K562 (cell line): Measurements from ENCODE around the gene FANCC. TPM values are rescaled to one million over a fixed set of nuclear protein-coding genes. Genes with fewer than 3 reads are reported as not detected.

Experiments used
- ATAC-seq: fragments of 200-7000 bp; cut with Tn5 transposase; 3 replicates; pipeline ENCODE4 v1.9.1; 2020; ENCODE audit warnings: moderate library complexity
- BruUV-seq: library from RNA; stranded (reverse); fragments of 400-500 nt; replicated peaks from 2 replicates; lab custom pipeline; 2021; lab: Mats Ljungman, UMichigan
- CTCF ChIA-PET: fragments of 300-600 bp; formaldehyde crosslinking; extraction: SDS; loops from one replicate; lab custom pipeline; 2021; ENCODE audit warnings: low intra/inter-chr PET ratio; lab: Yijun Ruan, JAX
- POLR2A ChIA-PET: fragments of 300-600, 350-650 bp; sonication (Branson Sonifier 250); formaldehyde crosslinking; extraction: SDS; loops from one replicate; lab custom pipeline; 2021; ENCODE audit warnings: antibody characterized with exemption, inconsistent platforms; lab: Yijun Ruan, JAX
- DNase-seq, 4 experiments: peaks; one replicate each; pipeline versions ENCODE4 v3.0.0 to v3.0.0-alpha.2; 2011 to 2018; ENCODE audit warnings: low spot score in 3 of 4, mixed read lengths in 3 of 4; ENCODE audit errors: extremely low read depth in 1 of 4
- FAIRE-seq: peaks from 2 replicates; lab custom pipeline; 2011; peaks lifted over from hg19 to GRCh38; lab: Jason Lieb, UNC
- H2AFZ ChIP-seq: 2 replicates; pipeline ENCODE4 v1.6.0; 2011; ENCODE audit warnings: low read depth, low read length, control low read depth, inconsistent platforms
- H3K27ac ChIP-seq: fragments of 200-600 bp; 3 replicates; pipeline ENCODE4 v1.8.0; 2011; ENCODE audit warnings: low read depth, mild to moderate bottlenecking, control low read depth, inconsistent platforms, low read length, moderate library complexity, mixed read lengths; ENCODE audit errors: extremely low read depth
- H3K27me3 ChIP-seq, 2 experiments: fragments of 300-600 bp in 1 of 2; 2 replicates in 1 of 2; 3 replicates in 1 of 2; pipeline versions ENCODE4 v1.6.0 to v1.8.0; 2011; ENCODE audit warnings: inconsistent platforms in 2 of 2, low read length in 2 of 2, mild to moderate bottlenecking in 1 of 2, mixed read lengths in 1 of 2, moderate library complexity in 1 of 2; ENCODE audit not compliant: control insufficient read depth in 2 of 2, insufficient read depth in 2 of 2
- H3K36me3 ChIP-seq: fragments of 300-600 bp; 3 replicates; pipeline ENCODE4 v1.8.0; 2011; ENCODE audit warnings: mild to moderate bottlenecking, low read length, inconsistent platforms; ENCODE audit not compliant: control insufficient read depth, insufficient read depth
- H3K4me1 ChIP-seq, 2 experiments: fragments of 200-600 bp in 1 of 2; replicated peaks in 1 of 2; 2 replicates in 1 of 2; 3 replicates in 1 of 2; pipeline versions ENCODE4 v1.5.1 to v1.8.0; 2011; ENCODE audit warnings: inconsistent platforms in 2 of 2, low read length in 2 of 2, mild to moderate bottlenecking in 1 of 2, mixed read lengths in 1 of 2, moderate library complexity in 1 of 2; ENCODE audit not compliant: control insufficient read depth in 2 of 2, insufficient read depth in 2 of 2
- H3K4me2 ChIP-seq: 2 replicates; pipeline ENCODE4 v1.6.1; 2011; ENCODE audit warnings: low read length, control low read depth, inconsistent platforms, mixed read lengths; ENCODE audit not compliant: insufficient read depth
- H3K4me3 ChIP-seq: fragments of 200-600 bp; sonication (generic), shearing (Covaris generic); 2 replicates; pipeline ENCODE4 v1.5.1; 2016; ENCODE audit warnings: control low read depth, inconsistent platforms
- H3K79me2 ChIP-seq: fragments of 200-600 bp; 3 replicates; pipeline ENCODE4 v1.8.0; 2011; ENCODE audit warnings: low read length, inconsistent platforms; ENCODE audit not compliant: control insufficient read depth, insufficient read depth
- H3K9ac ChIP-seq, 2 experiments: 2 replicates each; pipeline versions ENCODE4 v1.6.0 to v1.6.1; 2011; ENCODE audit warnings: low read depth in 2 of 2, low read length in 2 of 2, control low read depth in 1 of 2, inconsistent platforms in 1 of 2, mild to moderate bottlenecking in 1 of 2, mixed read lengths in 1 of 2; ENCODE audit not compliant: insufficient read depth in 1 of 2
- H3K9me1 ChIP-seq: one replicate; pipeline ENCODE4 v1.6.0; 2011; ENCODE audit warnings: inconsistent platforms, mild to moderate bottlenecking, low read length, moderate library complexity; ENCODE audit not compliant: control insufficient read depth, insufficient read depth
- H3K9me3 ChIP-seq: replicated peaks from 2 replicates; pipeline ENCODE4 v1.5.1; 2011; ENCODE audit warnings: low read depth, low read length, inconsistent platforms; ENCODE audit not compliant: control insufficient read depth, insufficient read depth
- H4K20me1 ChIP-seq: replicated peaks from 2 replicates; pipeline ENCODE4 v1.6.1; 2011; ENCODE audit warnings: low read length, inconsistent platforms, mixed read lengths; ENCODE audit not compliant: control insufficient read depth, insufficient read depth
- FOXP4 ChIP-seq: sonication (generic); formaldehyde crosslinking; IDR thresholded peaks from 2 replicates; pipeline ENCODE4 v1.8.0; 2022; ENCODE audit warnings: mild to moderate bottlenecking, missing genetic modification reagents, borderline replicate concordance
- NR2C1 ChIP-seq, 2 experiments: fragments of 450-650 bp; IDR thresholded peaks; 2 replicates each; pipeline ENCODE4 v1.6.1; 2017; ENCODE audit warnings: mild to moderate bottlenecking in 2 of 2, antibody characterized with exemption in 1 of 2, inconsistent platforms in 1 of 2, missing compliant biosample characterization in 1 of 2, missing genetic modification characterization in 1 of 2
- XRCC4 ChIP-seq: IDR thresholded peaks from one replicate; pipeline ENCODE4 v1.6.1; 2011; ENCODE audit not compliant: insufficient read depth, insufficient read length; ENCODE audit errors: extremely low read depth
- ZNF41 ChIP-seq: fragments of 250-450 bp; sonication (Bioruptor Pico); conservative IDR thresholded peaks from 2 replicates; pipeline ENCODE4 v1.4.0; 2020; ENCODE audit warnings: mild to moderate bottlenecking
- WGBS: fragments of 100-300 bp; shearing (Covaris generic); methylation state at CpG from one replicate; pipeline ENCODE4 v1.1.6; 2016; ENCODE audit warnings: low coverage, mixed read lengths; ENCODE audit not compliant: insufficient coverage; ENCODE audit errors: missing lambda C conversion rate; 5-methylcytosine and 5-hydroxymethylcytosine counted together
- in situ Hi-C: fragments of 300-500 bp; cut with MboI; formaldehyde crosslinking; loops from 4 replicates; pipeline ENCODE4 v1.15.0; 2018; ENCODE audit warnings: inconsistent platforms, mixed read lengths
- intact Hi-C: fragments of 100-400 bp; cut with micrococcal nuclease; formaldehyde crosslinking; loops from 2 replicates; pipeline ENCODE4 v1.14.2; 2022
- polyA plus RNA-seq, 8 experiments: library from polyadenylated mRNA; depleted of rRNA in 4 of 8; stranded (reverse) in 5 of 8; unstranded in 3 of 8; fragments of >200 nt; fragmentation: Nextera tagmentation in 2 of 8; fragmentation: Illumina TruSeq in 1 of 8; extraction: Ambion mirVana in 2 of 8; extraction: Trizol in 1 of 8; gene quantifications; 2 replicates each; pipeline versions ENCODE4 v1.2.1 to v1.2.3, GENCODE V29; 2011 to 2014; ENCODE audit warnings: inconsistent platforms in 1 of 8, missing spikeins in 1 of 8
- total RNA-seq, 7 experiments: library from RNA; depleted of rRNA in 6 of 7; stranded (reverse); fragments of >200 nt in 6 of 7; fragmentation: Illumina TruSeq in 2 of 7; extraction: Trizol in 2 of 7; gene quantifications; 2 replicates each; pipeline versions ENCODE4 v1.2.1 to v1.2.3, GENCODE V29; 2011 to 2021; ENCODE audit warnings: low replicate concordance in 1 of 7
- TF ChIP-seq, protein P1 (sequence below): sonication (generic); formaldehyde crosslinking; IDR thresholded peaks from 2 replicates; pipeline ENCODE4 v1.8.1; 2023; ENCODE audit warnings: missing genetic modification reagents, mild to moderate bottlenecking, borderline replicate concordance

FANCC gene
- total and polyA plus RNA-seq, 9 of the 15 experiments (the other 6 are each of a cell fraction or from before 2014, with no cell fraction given), result 4.6 to 18.4 (median 14.2) TPM

DNA sequence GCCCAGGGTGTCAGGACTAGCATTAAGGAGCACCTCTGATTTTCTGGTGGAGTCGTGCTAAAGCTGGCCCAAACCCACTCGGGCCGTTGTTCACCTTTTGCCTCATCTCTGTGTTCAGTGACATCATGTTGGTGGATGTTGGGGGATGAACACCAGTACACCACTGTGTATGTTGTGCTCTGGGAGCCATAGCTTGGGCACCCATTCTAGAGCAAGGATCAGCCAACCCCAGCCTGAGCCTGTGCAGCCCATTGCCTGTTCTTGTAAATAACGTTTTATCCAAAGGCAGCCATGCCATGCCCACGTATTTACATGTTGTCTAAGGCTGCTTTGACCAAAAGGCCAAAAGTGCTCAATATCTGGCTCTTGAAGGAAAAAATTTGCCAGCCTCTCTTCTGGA is 245.6 kb downstream of the FANCC start:
- no peaks in the 10 kb centered on the region for H3K79me2 ChIP-seq
- H3K27me3 ChIP-seq, result no peaks in the 10 kb centered on the region
- no peak overlapping the region for H3K27ac ChIP-seq
- in situ Hi-C loops (no loop called here), intact Hi-C loops (no loop called here)
- no peak overlapping the region for H3K4me2 ChIP-seq
- WGBS, result 59% methylated on average over 5 of the region's 5 CpGs
- CTCF ChIA-PET, result interaction anchor here (1.6 kb wide), 1 partner anchor 289 kb away, joined by 9 read pairs; no protein-coding TSS in a partner anchor
- FAIRE-seq (no peak), ATAC-seq (no peak), DNase-seq (no peak)
- no peak overlapping the region; a peak in 1 of 4 replicates for H3K9ac ChIP-seq
- no TSS peak for BruUV-seq
- 0 out of 2 replicates have a peak, but pooled peaks cover 5% of the 10 kb centered on the region for H4K20me1 ChIP-seq
- H3K4me3 ChIP-seq, result no peak overlapping the region
- H3K9me1 ChIP-seq, result no peaks in the 10 kb centered on the region
- POLR2A ChIA-PET, result no interaction called here
- peaks cover 3% of the 10 kb centered on the region; the same call in 2 of the 3 replicates for H3K36me3 ChIP-seq
- peaks cover 0 to 3% of the 10 kb centered on the region in 2 experiments; a peak in 1 of 5 replicates for H3K4me1 ChIP-seq
- TF ChIP-seq NR2C1 (IDR thresholded peaks at IDR 0.05) (no peak), NR2C1 (tag; IDR thresholded peaks at IDR 0.05) (no peak)
- no peak overlapping the region for H2AFZ ChIP-seq
- no peaks in the 10 kb centered on the region for H3K9me3 ChIP-seq

DNA sequence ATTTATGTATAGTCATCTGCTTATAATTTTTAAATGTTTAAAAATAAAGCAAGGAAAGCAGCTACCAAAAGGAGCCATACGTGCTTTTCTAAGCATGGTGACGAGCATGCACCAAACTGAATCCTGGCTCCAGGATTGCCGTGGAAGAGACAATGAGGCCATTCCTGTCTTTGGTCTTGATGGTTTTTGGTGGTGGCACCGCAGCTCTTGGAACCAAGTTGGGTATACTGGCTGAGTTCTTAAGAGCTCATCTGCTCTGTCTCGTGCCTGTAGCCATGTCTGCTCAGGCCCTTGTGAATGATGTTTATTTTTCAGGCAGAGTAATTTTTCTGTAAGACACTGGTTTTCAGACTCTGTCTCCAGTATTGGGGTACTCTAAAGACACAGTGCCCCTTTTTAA is 246.1 kb downstream of the FANCC start:
- ATAC-seq (no peak), FAIRE-seq (no peak), DNase-seq (no peak)
- no peak overlapping the region for H2AFZ ChIP-seq
- H3K79me2 ChIP-seq, result no peaks in the 10 kb centered on the region
- H3K4me2 ChIP-seq, result no peak overlapping the region
- no TSS peak for BruUV-seq
- peaks cover 3% of the 10 kb centered on the region; the same call in 2 of the 3 replicates for H3K36me3 ChIP-seq
- H3K27ac ChIP-seq, result no peak overlapping the region
- in situ Hi-C loops (no loop called here), intact Hi-C loops (no loop called here)
- WGBS, result 77% methylated on average over 5 of the region's 5 CpGs
- no peak overlapping the region for H3K4me3 ChIP-seq
- H3K9me1 ChIP-seq, result no peaks in the 10 kb centered on the region
- ChIA-PET POLR2A (no interaction called here), CTCF (no interaction called here)
- H3K4me1 ChIP-seq, result peaks cover 0 to 3% of the 10 kb centered on the region in 2 experiments; a peak in 1 of 5 replicates
- H3K27me3 ChIP-seq, result no peaks in the 10 kb centered on the region
- H3K9ac ChIP-seq, result no peak overlapping the region
- no peaks in the 10 kb centered on the region for H3K9me3 ChIP-seq
- 0 out of 2 replicates have a peak, but pooled peaks cover 5% of the 10 kb centered on the region for H4K20me1 ChIP-seq
- no peak for TF ChIP-seq FOXP4 (CRISPR knock-in tag)
- no peak for TF ChIP-seq XRCC4
- TF ChIP-seq, protein P1, sequence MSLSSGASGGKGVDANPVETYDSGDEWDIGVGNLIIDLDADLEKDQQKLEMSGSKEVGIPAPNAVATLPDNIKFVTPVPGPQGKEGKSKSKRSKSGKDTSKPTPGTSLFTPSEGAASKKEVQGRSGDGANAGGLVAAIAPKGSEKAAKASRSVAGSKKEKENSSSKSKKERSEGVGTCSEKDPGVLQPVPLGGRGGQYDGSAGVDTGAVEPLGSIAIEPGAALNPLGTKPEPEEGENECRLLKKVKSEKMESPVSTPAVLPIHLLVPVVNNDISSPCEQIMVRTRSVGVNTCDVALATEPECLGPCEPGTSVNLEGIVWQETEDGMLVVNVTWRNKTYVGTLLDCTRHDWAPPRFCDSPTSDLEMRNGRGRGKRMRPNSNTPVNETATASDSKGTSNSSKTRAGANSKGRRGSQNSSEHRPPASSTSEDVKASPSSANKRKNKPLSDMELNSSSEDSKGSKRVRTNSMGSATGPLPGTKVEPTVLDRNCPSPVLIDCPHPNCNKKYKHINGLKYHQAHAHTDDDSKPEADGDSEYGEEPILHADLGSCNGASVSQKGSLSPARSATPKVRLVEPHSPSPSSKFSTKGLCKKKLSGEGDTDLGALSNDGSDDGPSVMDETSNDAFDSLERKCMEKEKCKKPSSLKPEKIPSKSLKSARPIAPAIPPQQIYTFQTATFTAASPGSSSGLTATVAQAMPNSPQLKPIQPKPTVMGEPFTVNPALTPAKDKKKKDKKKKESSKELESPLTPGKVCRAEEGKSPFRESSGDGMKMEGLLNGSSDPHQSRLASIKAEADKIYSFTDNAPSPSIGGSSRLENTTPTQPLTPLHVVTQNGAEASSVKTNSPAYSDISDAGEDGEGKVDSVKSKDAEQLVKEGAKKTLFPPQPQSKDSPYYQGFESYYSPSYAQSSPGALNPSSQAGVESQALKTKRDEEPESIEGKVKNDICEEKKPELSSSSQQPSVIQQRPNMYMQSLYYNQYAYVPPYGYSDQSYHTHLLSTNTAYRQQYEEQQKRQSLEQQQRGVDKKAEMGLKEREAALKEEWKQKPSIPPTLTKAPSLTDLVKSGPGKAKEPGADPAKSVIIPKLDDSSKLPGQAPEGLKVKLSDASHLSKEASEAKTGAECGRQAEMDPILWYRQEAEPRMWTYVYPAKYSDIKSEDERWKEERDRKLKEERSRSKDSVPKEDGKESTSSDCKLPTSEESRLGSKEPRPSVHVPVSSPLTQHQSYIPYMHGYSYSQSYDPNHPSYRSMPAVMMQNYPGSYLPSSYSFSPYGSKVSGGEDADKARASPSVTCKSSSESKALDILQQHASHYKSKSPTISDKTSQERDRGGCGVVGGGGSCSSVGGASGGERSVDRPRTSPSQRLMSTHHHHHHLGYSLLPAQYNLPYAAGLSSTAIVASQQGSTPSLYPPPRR (CRISPR knock-in tag), result no peak
- TF ChIP-seq ZNF41 (CRISPR knock-in tag), result no peak
